Caco-2 (cell line): ENCODE results near the gene MAGEB4. TPM values are rescaled to one million over a fixed set of nuclear protein-coding genes. Genes with fewer than 3 reads are reported as not detected.

Experiments used
- BruUV-seq: library from RNA; stranded (reverse); fragments of 400-500 nt; replicated peaks from 2 replicates; lab custom pipeline; 2021; lab: Mats Ljungman, UMichigan
- CTCF ChIA-PET: fragments of 300-600 bp; sonication (Branson Sonifier 250); formaldehyde crosslinking; loops from one replicate; lab custom pipeline; 2022; ENCODE audit warnings: antibody characterized with exemption; lab: Charles Lee
- POLR2A ChIA-PET: fragments of 300-600 bp; sonication (Branson Sonifier 250); formaldehyde crosslinking; loops from one replicate; lab custom pipeline; 2022; ENCODE audit warnings: antibody characterized with exemption; lab: Charles Lee
- DNase-seq, 2 experiments: peaks; one replicate each; pipeline versions ENCODE4 v3.0.0 to v3.0.0-alpha.2; 2020 to 2022
- H3K27me3 ChIP-seq: replicated peaks from 2 replicates; pipeline ENCODE4 v1.6.0; 2011; ENCODE audit warnings: low read length; ENCODE audit not compliant: control insufficient read depth, insufficient read depth
- H3K36me3 ChIP-seq: 2 replicates; pipeline ENCODE4 v1.5.1; 2011; ENCODE audit warnings: low read length; ENCODE audit not compliant: control insufficient read depth, insufficient read depth
- H3K4me1 ChIP-seq: fragments of 250-450 bp; sonication (Bioruptor Pico); 2 replicates; pipeline ENCODE4 v1.5.1; 2020; ENCODE audit warnings: mild to moderate bottlenecking
- H3K4me3 ChIP-seq: 2 replicates; pipeline ENCODE4 v1.5.1; 2011; ENCODE audit warnings: low read depth, mild to moderate bottlenecking, control low read depth, low read length
- H3K9me3 ChIP-seq: fragments of 250-450 bp; sonication (Bioruptor Pico); 2 replicates; pipeline ENCODE4 v1.5.1; 2020; ENCODE audit warnings: mild to moderate bottlenecking, moderate library complexity
- H3K27ac Mint-ChIP-seq: one replicate; pipeline ENCODE4 v1.8.0; 2022; ENCODE audit warnings: mixed read lengths; ENCODE audit not compliant: unreplicated experiment
- H3K27me3 Mint-ChIP-seq: one replicate; pipeline ENCODE4 v1.8.0; 2022; ENCODE audit warnings: mixed read lengths; ENCODE audit not compliant: insufficient read depth, unreplicated experiment
- H3K36me3 Mint-ChIP-seq: one replicate; pipeline ENCODE4 v1.8.0; 2022; ENCODE audit warnings: mild to moderate bottlenecking, mixed read lengths; ENCODE audit not compliant: insufficient read depth, unreplicated experiment
- H3K4me1 Mint-ChIP-seq: one replicate; pipeline ENCODE4 v1.8.0; 2022; ENCODE audit warnings: low read depth, mixed read lengths; ENCODE audit not compliant: unreplicated experiment
- H3K4me3 Mint-ChIP-seq: one replicate; pipeline ENCODE4 v1.8.0; 2022; ENCODE audit warnings: mild to moderate bottlenecking, moderate library complexity, mixed read lengths; ENCODE audit not compliant: unreplicated experiment
- H3K9me3 Mint-ChIP-seq: one replicate; pipeline ENCODE4 v1.8.0; 2022; ENCODE audit warnings: mixed read lengths; ENCODE audit not compliant: unreplicated experiment
- intact Hi-C: fragments of 100-400 bp; cut with micrococcal nuclease; formaldehyde crosslinking; loops from one replicate; pipeline ENCODE4 v1.10.0; 2022; ENCODE audit not compliant: unreplicated experiment
- total RNA-seq: library from RNA; stranded (reverse); gene quantifications from 2 replicates; pipeline ENCODE4 v1.2.3, GENCODE V29; 2022
- TF ChIP-seq, protein P1 (sequence below), 2 experiments: fragments of 200-600 bp in 1 of 2; IDR thresholded peaks; 1 replicate in 1 of 2; 2 replicates in 1 of 2; pipeline versions ENCODE4 v1.5.1 to v1.8.0; 2011 to 2022; ENCODE audit warnings: antibody characterized with exemption in 1 of 2, control low read depth in 1 of 2, inconsistent platforms in 1 of 2, low read depth in 1 of 2, low read length in 1 of 2, mild to moderate bottlenecking in 1 of 2, moderate library complexity in 1 of 2; ENCODE audit not compliant: insufficient read depth in 1 of 2, severe bottlenecking in 1 of 2, unreplicated experiment in 1 of 2

The MAGEB4 gene
- total RNA-seq, 1 experiment from 2014 or later = not detected

DNA sequence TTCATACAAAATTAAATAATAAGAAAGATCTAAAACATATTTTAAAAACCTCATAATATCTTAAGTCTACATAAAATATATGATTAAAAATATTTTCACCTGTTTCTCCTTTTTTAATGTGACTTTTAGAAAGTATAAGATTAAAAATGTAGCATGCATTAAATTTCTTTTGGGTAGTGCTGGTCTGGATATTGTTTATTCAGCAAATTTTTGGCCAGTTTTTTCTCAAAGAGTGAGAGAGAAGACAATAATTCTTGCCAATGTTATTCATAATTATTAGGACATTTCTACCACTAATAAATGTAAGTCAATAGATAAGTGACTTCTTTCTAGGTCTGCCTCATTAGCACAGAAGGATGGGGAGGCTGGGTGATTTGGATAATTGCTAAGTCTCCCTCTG is 19.2 kb downstream of the MAGEB4 start:
- Histone ChIP-seq H3K27me3 (no peaks in the 10 kb centered on the region), H3K9me3 (no peaks in the 10 kb centered on the region), H3K36me3 (no peaks in the 10 kb centered on the region), H3K4me1 (no peaks in the 10 kb centered on the region), H3K4me3 (no peak overlapping the region)
- Mint-ChIP-seq H3K27me3 (peaks cover 8% of the 10 kb centered on the region), H3K9me3 (no peaks in the 10 kb centered on the region), H3K36me3 (no peaks in the 10 kb centered on the region), H3K4me1 (no peaks in the 10 kb centered on the region), H3K4me3 (no peak overlapping the region), H3K27ac (no peak overlapping the region)
- intact Hi-C loops = no loop called here
- TF ChIP-seq, protein P1, sequence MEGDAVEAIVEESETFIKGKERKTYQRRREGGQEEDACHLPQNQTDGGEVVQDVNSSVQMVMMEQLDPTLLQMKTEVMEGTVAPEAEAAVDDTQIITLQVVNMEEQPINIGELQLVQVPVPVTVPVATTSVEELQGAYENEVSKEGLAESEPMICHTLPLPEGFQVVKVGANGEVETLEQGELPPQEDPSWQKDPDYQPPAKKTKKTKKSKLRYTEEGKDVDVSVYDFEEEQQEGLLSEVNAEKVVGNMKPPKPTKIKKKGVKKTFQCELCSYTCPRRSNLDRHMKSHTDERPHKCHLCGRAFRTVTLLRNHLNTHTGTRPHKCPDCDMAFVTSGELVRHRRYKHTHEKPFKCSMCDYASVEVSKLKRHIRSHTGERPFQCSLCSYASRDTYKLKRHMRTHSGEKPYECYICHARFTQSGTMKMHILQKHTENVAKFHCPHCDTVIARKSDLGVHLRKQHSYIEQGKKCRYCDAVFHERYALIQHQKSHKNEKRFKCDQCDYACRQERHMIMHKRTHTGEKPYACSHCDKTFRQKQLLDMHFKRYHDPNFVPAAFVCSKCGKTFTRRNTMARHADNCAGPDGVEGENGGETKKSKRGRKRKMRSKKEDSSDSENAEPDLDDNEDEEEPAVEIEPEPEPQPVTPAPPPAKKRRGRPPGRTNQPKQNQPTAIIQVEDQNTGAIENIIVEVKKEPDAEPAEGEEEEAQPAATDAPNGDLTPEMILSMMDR (IDR thresholded peaks at IDR 0.05; ENCODE audit: insufficient read depth in 1 of 2, low read depth in 1 of 2, low read length in 1 of 2, severe bottlenecking in 1 of 2, unreplicated experiment in 1 of 2) = no peak
- no peak for DNase-seq
- BruUV-seq = no TSS peak
- POLR2A ChIA-PET = no interaction called here
- CTCF ChIA-PET = no interaction called here

GRCh38 chrX:30262763-30263162 is 21.0 kb downstream of the MAGEB4 start:
- peaks cover 8% of the 10 kb centered on the region for H3K27me3 Mint-ChIP-seq
- no TSS peak for BruUV-seq
- Histone ChIP-seq H3K4me3 (no peak overlapping the region), H3K9me3 (no peaks in the 10 kb centered on the region), H3K4me1 (no peaks in the 10 kb centered on the region), H3K36me3 (no peaks in the 10 kb centered on the region), H3K27me3 (no peaks in the 10 kb centered on the region)
- no peak overlapping the region for H3K27ac Mint-ChIP-seq
- DNase-seq = no peak
- H3K9me3 Mint-ChIP-seq = no peaks in the 10 kb centered on the region
- TF ChIP-seq, protein P1 (IDR thresholded peaks at IDR 0.05; ENCODE audit: insufficient read depth in 1 of 2, low read depth in 1 of 2, low read length in 1 of 2, severe bottlenecking in 1 of 2, unreplicated experiment in 1 of 2) = no peak
- intact Hi-C loops = no loop called here
- H3K36me3 Mint-ChIP-seq = no peaks in the 10 kb centered on the region
- H3K4me1 Mint-ChIP-seq = no peaks in the 10 kb centered on the region
- no peak overlapping the region for H3K4me3 Mint-ChIP-seq
- ChIA-PET CTCF (no interaction called here), POLR2A (no interaction called here)

- Mint-ChIP-seq H3K9me3 (no peaks in the 10 kb centered on the region), H3K4me3 (no peak overlapping the region), H3K36me3 (no peaks in the 10 kb centered on the region), H3K4me1 (no peaks in the 10 kb centered on the region), H3K27me3 (no peaks in the 10 kb centered on the region), H3K27ac (no peak overlapping the region)
- intact Hi-C loops = no loop called here
- no peaks in the 10 kb centered on the region for H3K36me3 ChIP-seq
- DNase-seq = no peak
- ChIA-PET POLR2A (no interaction called here), CTCF (no interaction called here)
- H3K4me3 ChIP-seq = no peak overlapping the region
- no peaks in the 10 kb centered on the region for H3K9me3 ChIP-seq
- H3K4me1 ChIP-seq = no peaks in the 10 kb centered on the region
- no TSS peak for BruUV-seq
- H3K27me3 ChIP-seq = no peaks in the 10 kb centered on the region
- TF ChIP-seq, protein P1 (IDR thresholded peaks at IDR 0.05; ENCODE audit: insufficient read depth in 1 of 2, low read depth in 1 of 2, low read length in 1 of 2, severe bottlenecking in 1 of 2, unreplicated experiment in 1 of 2) = no peak
Measured at GRCh38 chrX:30270639-30271038, 28.8 kb downstream of the MAGEB4 start.
